GM23338 (cell line): Measurements from ENCODE around the gene GPR18. TPM values are rescaled to one million over a fixed set of nuclear protein-coding genes. Genes with fewer than 3 reads are reported as not detected.

Experiments used
- ATAC-seq: fragments of 200-7000 bp; cut with Tn5 transposase; 3 replicates; pipeline ENCODE4 v1.9.1; 2020
- DNase-seq: peaks from one replicate; pipeline ENCODE4 v3.0.0-alpha.2; 2015; ENCODE audit warnings: low spot score
- H2AFZ ChIP-seq: fragments of 200-600 bp; sonication (generic); 2 replicates; pipeline ENCODE4 v1.8.0; 2016; ENCODE audit warnings: antibody characterized with exemption, mild to moderate bottlenecking, moderate library complexity
- H3F3A ChIP-seq: fragments of 200-600 bp; sonication (generic); replicated peaks from 2 replicates; pipeline ENCODE4 v1.8.0; 2017; ENCODE audit warnings: antibody characterized with exemption, mixed run types, low read depth
- H3K27ac ChIP-seq: fragments of 200-600 bp; sonication (generic); 2 replicates; pipeline ENCODE4 v1.6.1; 2016; ENCODE audit warnings: low read depth
- H3K27me3 ChIP-seq: fragments of 200-600 bp; sonication (generic); 2 replicates; pipeline ENCODE4 v1.8.0; 2016; ENCODE audit warnings: mild to moderate bottlenecking, mixed run types, moderate library complexity; ENCODE audit not compliant: insufficient read depth
- H3K36me3 ChIP-seq: fragments of 200-600 bp; sonication (generic); 2 replicates; pipeline ENCODE4 v1.8.0; 2016; ENCODE audit warnings: mild to moderate bottlenecking; ENCODE audit not compliant: insufficient read depth
- H3K4me1 ChIP-seq: fragments of 200-600 bp; sonication (generic); 2 replicates; pipeline ENCODE4 v1.8.0; 2016; ENCODE audit warnings: mild to moderate bottlenecking, moderate library complexity; ENCODE audit not compliant: insufficient read depth
- H3K4me2 ChIP-seq: fragments of 200-600 bp; sonication (generic); 2 replicates; pipeline ENCODE4 v1.7.1; 2017; ENCODE audit warnings: mixed run types
- H3K4me3 ChIP-seq: fragments of 200-600 bp; sonication (generic); 2 replicates; pipeline ENCODE4 v1.6.1; 2016; ENCODE audit warnings: mixed run types
- H3K79me2 ChIP-seq: fragments of 200-600 bp; sonication (generic); replicated peaks from 2 replicates; pipeline ENCODE4 v1.8.0; 2017; ENCODE audit warnings: mild to moderate bottlenecking; ENCODE audit not compliant: insufficient read depth
- H3K9me2 ChIP-seq: fragments of 200-600 bp; sonication (generic); 2 replicates; pipeline ENCODE4 v1.8.0; 2017; ENCODE audit not compliant: insufficient read depth
- H4K20me1 ChIP-seq: fragments of 200-600 bp; sonication (generic); replicated peaks from 2 replicates; pipeline ENCODE4 v1.8.0; 2017; ENCODE audit warnings: mild to moderate bottlenecking; ENCODE audit not compliant: insufficient read depth
- H3K27ac Mint-ChIP-seq: 2 replicates; pipeline ENCODE4 v1.8.0; 2020; ENCODE audit warnings: inconsistent platforms, mild to moderate bottlenecking, moderate library complexity, mixed read lengths
- H3K27me3 Mint-ChIP-seq: 3 replicates; pipeline ENCODE4 v1.8.0; 2022; ENCODE audit warnings: low read depth, mild to moderate bottlenecking, moderate library complexity, mixed read lengths, inconsistent platforms; ENCODE audit not compliant: insufficient read depth, poor library complexity
- H3K36me3 Mint-ChIP-seq: 3 replicates; pipeline ENCODE4 v1.8.0; 2021; ENCODE audit warnings: low read depth, mild to moderate bottlenecking, inconsistent platforms, moderate library complexity, mixed read lengths
- H3K4me1 Mint-ChIP-seq: 3 replicates; pipeline ENCODE4 v1.8.0; 2020; ENCODE audit warnings: mild to moderate bottlenecking, inconsistent platforms, mixed read lengths
- H3K4me3 Mint-ChIP-seq: 3 replicates; pipeline ENCODE4 v1.8.0; 2021; ENCODE audit warnings: moderate library complexity, mild to moderate bottlenecking, inconsistent platforms, mixed read lengths
- H3K9me3 Mint-ChIP-seq: 3 replicates; pipeline ENCODE4 v1.8.0; 2020; ENCODE audit warnings: moderate library complexity, mild to moderate bottlenecking, inconsistent platforms, mixed read lengths
- CREB1 ChIP-seq: fragments of 250-450 bp; sonication (Bioruptor Pico); IDR thresholded peaks from 2 replicates; pipeline ENCODE4 v1.5.0; 2020; ENCODE audit warnings: low read depth, mild to moderate bottlenecking, moderate library complexity
- EZH2 ChIP-seq: fragments of 200-600 bp; sonication (generic); IDR thresholded peaks from one replicate; pipeline ENCODE4 v1.8.0; 2017; ENCODE audit warnings: antibody characterized with exemption, mild to moderate bottlenecking, low read depth; ENCODE audit not compliant: unreplicated experiment
- EZH2phosphoT487 ChIP-seq: fragments of 200-600 bp; sonication (generic); IDR thresholded peaks from one replicate; pipeline ENCODE4 v1.8.1; 2018; ENCODE audit warnings: antibody characterized with exemption; ENCODE audit not compliant: unreplicated experiment
- JUNB ChIP-seq: IDR thresholded peaks from one replicate; pipeline ENCODE4 v1.6.1; 2016; ENCODE audit warnings: antibody characterized with exemption; ENCODE audit not compliant: unreplicated experiment
- NANOG ChIP-seq: IDR thresholded peaks from 2 replicates; pipeline ENCODE4 v1.6.1; 2016; ENCODE audit warnings: antibody characterized with exemption, borderline replicate concordance
- POLR2AphosphoS5 ChIP-seq: IDR thresholded peaks from 2 replicates; pipeline ENCODE4 v1.6.1; 2016; ENCODE audit warnings: antibody characterized with exemption, low read depth
- STAT1 ChIP-seq: IDR thresholded peaks from one replicate; pipeline ENCODE4 v1.6.1; 2016; ENCODE audit warnings: antibody characterized with exemption; ENCODE audit not compliant: unreplicated experiment
- ZNF114 ChIP-seq: fragments of 250-450 bp; sonication (Bioruptor Pico); IDR thresholded peaks from 2 replicates; pipeline ENCODE4 v1.5.0; 2020; ENCODE audit warnings: mild to moderate bottlenecking, moderate library complexity
- ZNF331 ChIP-seq: fragments of 250-450 bp; sonication (Bioruptor Pico); IDR thresholded peaks from 2 replicates; pipeline ENCODE4 v1.5.0; 2020; ENCODE audit warnings: low read depth, mild to moderate bottlenecking, moderate library complexity
- polyA plus RNA-seq: library from polyadenylated mRNA; unstranded; fragments of >200 nt; fragmentation: Nextera tagmentation; extraction: Ambion mirVana; gene quantifications from 2 replicates; pipeline ENCODE4 v1.2.1, GENCODE V29; 2016
- total RNA-seq: library from RNA; depleted of rRNA; stranded (reverse); fragments of >200 nt; shearing (Covaris generic); gene quantifications from 2 replicates; pipeline ENCODE4 v1.2.3, GENCODE V29; 2014
- TF ChIP-seq, protein P1 (sequence below): IDR thresholded peaks from one replicate; pipeline ENCODE4 v1.6.1; 2018; ENCODE audit warnings: antibody characterized with exemption; ENCODE audit not compliant: unreplicated experiment
- TF ChIP-seq, protein P2 (sequence below): IDR thresholded peaks from 2 replicates; pipeline ENCODE4 v1.6.1; 2016; ENCODE audit warnings: antibody characterized with exemption
- TF ChIP-seq, protein P3 (sequence below): fragments of 250-450 bp; sonication (Bioruptor Pico); IDR thresholded peaks from 2 replicates; pipeline ENCODE4 v1.5.0; 2020; ENCODE audit warnings: mild to moderate bottlenecking, moderate library complexity

The GPR18 gene
- total and polyA plus RNA-seq, 2 experiments from 2014 or later, result 2.6 TPM; not detected in 1

DNA sequence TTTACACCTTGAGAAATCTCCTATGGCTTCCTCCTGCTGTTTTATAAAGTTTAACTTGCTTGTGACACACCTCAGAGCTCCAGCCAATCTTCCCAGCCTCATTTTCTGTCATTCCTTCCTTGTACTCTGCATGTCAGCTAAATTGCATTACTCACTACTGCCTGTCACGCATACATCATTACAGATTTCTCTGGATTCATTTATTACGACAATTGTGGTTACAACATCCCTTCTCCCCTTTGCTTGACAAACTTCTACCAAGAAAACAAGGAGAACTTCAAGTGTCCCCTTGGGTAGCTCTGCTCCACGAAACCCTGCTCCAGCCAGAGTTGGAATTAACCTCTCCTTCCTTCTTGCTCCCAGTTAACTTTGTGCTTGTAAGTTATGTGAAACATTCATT, 22.0 kb upstream of the GPR18 start:
- Histone ChIP-seq H3K4me2 (no peak overlapping the region), H3K9me2 (no peaks in the 10 kb centered on the region), H3K4me3 (no peak overlapping the region), H4K20me1 (peaks cover 7% of the 10 kb centered on the region), H2AFZ (no peak overlapping the region), H3K36me3 (no peaks in the 10 kb centered on the region), H3K27me3 (no peaks in the 10 kb centered on the region), H3F3A (no peaks in the 10 kb centered on the region), H3K27ac (no peak overlapping the region), H3K4me1 (peaks cover 13% of the 10 kb centered on the region), H3K79me2 (peaks cover 6% of the 10 kb centered on the region)
- peaks cover 5% of the 10 kb centered on the region for H3K27me3 Mint-ChIP-seq
- H3K27ac Mint-ChIP-seq, result no peak overlapping the region
- H3K4me1 Mint-ChIP-seq, result peaks cover 35% of the 10 kb centered on the region
- H3K4me3 Mint-ChIP-seq, result no peak overlapping the region
- H3K36me3 Mint-ChIP-seq, result no peaks in the 10 kb centered on the region; the same call in 2 of the 3 replicates
- no peaks in the 10 kb centered on the region for H3K9me3 Mint-ChIP-seq
- DNase-seq (no peak), ATAC-seq (no peak)
- TF ChIP-seq STAT1 (no peak), POLR2AphosphoS5 (no peak), JUNB (no peak), EZH2phosphoT487 (no peak), EZH2 (no peak), ZNF331 (CRISPR knock-in tag) (no peak), CREB1 (CRISPR knock-in tag) (no peak), NANOG (no peak), ZNF114 (CRISPR knock-in tag) (no peak)
- TF ChIP-seq, protein P1, sequence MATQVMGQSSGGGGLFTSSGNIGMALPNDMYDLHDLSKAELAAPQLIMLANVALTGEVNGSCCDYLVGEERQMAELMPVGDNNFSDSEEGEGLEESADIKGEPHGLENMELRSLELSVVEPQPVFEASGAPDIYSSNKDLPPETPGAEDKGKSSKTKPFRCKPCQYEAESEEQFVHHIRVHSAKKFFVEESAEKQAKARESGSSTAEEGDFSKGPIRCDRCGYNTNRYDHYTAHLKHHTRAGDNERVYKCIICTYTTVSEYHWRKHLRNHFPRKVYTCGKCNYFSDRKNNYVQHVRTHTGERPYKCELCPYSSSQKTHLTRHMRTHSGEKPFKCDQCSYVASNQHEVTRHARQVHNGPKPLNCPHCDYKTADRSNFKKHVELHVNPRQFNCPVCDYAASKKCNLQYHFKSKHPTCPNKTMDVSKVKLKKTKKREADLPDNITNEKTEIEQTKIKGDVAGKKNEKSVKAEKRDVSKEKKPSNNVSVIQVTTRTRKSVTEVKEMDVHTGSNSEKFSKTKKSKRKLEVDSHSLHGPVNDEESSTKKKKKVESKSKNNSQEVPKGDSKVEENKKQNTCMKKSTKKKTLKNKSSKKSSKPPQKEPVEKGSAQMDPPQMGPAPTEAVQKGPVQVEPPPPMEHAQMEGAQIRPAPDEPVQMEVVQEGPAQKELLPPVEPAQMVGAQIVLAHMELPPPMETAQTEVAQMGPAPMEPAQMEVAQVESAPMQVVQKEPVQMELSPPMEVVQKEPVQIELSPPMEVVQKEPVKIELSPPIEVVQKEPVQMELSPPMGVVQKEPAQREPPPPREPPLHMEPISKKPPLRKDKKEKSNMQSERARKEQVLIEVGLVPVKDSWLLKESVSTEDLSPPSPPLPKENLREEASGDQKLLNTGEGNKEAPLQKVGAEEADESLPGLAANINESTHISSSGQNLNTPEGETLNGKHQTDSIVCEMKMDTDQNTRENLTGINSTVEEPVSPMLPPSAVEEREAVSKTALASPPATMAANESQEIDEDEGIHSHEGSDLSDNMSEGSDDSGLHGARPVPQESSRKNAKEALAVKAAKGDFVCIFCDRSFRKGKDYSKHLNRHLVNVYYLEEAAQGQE, result no peak
- TF ChIP-seq, protein P2, sequence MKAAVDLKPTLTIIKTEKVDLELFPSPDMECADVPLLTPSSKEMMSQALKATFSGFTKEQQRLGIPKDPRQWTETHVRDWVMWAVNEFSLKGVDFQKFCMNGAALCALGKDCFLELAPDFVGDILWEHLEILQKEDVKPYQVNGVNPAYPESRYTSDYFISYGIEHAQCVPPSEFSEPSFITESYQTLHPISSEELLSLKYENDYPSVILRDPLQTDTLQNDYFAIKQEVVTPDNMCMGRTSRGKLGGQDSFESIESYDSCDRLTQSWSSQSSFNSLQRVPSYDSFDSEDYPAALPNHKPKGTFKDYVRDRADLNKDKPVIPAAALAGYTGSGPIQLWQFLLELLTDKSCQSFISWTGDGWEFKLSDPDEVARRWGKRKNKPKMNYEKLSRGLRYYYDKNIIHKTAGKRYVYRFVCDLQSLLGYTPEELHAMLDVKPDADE, result no peak
- TF ChIP-seq, protein P3, sequence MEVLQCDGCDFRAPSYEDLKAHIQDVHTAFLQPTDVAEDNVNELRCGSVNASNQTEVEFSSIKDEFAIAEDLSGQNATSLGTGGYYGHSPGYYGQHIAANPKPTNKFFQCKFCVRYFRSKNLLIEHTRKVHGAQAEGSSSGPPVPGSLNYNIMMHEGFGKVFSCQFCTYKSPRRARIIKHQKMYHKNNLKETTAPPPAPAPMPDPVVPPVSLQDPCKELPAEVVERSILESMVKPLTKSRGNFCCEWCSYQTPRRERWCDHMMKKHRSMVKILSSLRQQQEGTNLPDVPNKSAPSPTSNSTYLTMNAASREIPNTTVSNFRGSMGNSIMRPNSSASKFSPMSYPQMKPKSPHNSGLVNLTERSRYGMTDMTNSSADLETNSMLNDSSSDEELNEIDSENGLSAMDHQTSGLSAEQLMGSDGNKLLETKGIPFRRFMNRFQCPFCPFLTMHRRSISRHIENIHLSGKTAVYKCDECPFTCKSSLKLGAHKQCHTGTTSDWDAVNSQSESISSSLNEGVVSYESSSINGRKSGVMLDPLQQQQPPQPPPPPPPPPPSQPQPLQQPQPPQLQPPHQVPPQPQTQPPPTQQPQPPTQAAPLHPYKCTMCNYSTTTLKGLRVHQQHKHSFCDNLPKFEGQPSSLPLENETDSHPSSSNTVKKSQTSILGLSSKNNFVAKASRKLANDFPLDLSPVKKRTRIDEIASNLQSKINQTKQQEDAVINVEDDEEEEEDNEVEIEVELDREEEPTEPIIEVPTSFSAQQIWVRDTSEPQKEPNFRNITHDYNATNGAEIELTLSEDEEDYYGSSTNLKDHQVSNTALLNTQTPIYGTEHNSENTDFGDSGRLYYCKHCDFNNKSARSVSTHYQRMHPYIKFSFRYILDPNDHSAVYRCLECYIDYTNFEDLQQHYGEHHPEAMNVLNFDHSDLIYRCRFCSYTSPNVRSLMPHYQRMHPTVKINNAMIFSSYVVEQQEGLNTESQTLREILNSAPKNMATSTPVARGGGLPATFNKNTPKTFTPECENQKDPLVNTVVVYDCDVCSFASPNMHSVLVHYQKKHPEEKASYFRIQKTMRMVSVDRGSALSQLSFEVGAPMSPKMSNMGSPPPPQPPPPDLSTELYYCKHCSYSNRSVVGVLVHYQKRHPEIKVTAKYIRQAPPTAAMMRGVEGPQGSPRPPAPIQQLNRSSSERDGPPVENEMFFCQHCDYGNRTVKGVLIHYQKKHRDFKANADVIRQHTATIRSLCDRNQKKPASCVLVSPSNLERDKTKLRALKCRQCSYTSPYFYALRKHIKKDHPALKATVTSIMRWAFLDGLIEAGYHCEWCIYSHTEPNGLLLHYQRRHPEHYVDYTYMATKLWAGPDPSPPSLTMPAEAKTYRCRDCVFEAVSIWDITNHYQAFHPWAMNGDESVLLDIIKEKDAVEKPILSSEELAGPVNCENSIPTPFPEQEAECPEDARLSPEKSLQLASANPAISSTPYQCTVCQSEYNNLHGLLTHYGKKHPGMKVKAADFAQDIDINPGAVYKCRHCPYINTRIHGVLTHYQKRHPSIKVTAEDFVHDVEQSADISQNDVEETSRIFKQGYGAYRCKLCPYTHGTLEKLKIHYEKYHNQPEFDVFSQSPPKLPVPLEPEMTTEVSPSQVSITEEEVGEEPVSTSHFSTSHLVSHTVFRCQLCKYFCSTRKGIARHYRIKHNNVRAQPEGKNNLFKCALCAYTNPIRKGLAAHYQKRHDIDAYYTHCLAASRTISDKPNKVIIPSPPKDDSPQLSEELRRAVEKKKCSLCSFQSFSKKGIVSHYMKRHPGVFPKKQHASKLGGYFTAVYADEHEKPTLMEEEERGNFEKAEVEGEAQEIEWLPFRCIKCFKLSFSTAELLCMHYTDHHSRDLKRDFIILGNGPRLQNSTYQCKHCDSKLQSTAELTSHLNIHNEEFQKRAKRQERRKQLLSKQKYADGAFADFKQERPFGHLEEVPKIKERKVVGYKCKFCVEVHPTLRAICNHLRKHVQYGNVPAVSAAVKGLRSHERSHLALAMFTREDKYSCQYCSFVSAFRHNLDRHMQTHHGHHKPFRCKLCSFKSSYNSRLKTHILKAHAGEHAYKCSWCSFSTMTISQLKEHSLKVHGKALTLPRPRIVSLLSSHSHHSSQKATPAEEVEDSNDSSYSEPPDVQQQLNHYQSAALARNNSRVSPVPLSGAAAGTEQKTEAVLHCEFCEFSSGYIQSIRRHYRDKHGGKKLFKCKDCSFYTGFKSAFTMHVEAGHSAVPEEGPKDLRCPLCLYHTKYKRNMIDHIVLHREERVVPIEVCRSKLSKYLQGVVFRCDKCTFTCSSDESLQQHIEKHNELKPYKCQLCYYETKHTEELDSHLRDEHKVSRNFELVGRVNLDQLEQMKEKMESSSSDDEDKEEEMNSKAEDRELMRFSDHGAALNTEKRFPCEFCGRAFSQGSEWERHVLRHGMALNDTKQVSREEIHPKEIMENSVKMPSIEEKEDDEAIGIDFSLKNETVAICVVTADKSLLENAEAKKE, result no peak
